Globus pallidus (tissue), 1 donor: ENCODE data around the gene SRGAP2C.
"Not testable (repeated sequence)": the region's sequence is repeated elsewhere in the genome, so short reads cannot be mapped to it uniquely, and the experiment has no call there.

Experiments
- DNase-seq: peaks from one replicate; pipeline ENCODE4 v3.0.0-alpha.2; 2015; ENCODE audit warnings: low spot score

Gene SRGAP2C

DNA sequence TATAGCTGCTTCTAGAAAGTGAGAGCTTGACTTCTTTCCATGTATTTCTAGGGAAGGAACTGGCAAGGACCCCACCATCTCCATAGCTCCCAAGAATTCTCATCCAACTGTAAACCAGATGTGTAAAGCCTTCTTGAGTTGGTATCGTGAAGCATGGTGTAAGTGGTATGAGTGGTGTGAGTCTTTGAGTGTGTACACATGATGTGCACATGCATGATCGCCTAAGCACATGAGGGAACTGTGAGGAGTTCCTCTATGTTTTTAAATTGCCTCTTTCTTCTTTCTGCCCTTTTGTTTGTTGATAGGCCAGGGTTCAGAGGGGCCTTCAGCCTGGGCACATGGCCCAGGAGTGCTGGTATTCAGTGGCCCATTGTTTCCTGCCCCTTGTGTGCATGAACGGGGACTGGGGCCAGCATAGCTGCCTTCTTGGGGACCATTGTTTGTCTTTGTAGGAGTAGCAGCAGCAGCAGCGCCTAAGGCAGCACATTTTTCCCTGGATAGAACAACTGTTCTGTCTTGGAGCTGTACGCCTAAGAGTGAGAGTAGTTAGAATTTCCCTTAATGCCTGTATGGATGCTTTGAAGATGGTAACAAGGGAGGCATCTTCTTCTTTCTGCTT, 96.0 kb downstream of the SRGAP2C start:
- DNase-seq, result not testable (repeated sequence)

DNA sequence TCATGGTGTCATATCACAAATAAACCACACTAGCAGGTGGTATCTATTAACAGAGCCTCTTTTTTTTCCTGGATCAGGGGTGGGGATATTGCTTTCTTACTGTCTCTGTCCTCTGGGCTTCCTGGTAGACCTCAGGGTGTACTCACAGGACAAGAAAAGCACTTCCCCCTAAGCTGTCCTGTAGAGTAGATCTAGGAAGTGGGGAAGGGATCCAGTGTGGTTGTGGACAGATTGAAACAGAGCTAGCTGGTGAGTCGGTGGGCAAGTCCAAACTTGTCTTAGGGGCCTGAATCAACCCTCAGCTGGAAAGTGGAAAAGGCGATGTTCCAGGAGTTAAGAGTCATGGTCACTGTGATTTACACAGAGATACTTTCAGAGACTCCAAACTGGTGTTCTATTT, 96.7 kb downstream of the SRGAP2C start:
- DNase-seq, result not testable (repeated sequence)

DNA sequence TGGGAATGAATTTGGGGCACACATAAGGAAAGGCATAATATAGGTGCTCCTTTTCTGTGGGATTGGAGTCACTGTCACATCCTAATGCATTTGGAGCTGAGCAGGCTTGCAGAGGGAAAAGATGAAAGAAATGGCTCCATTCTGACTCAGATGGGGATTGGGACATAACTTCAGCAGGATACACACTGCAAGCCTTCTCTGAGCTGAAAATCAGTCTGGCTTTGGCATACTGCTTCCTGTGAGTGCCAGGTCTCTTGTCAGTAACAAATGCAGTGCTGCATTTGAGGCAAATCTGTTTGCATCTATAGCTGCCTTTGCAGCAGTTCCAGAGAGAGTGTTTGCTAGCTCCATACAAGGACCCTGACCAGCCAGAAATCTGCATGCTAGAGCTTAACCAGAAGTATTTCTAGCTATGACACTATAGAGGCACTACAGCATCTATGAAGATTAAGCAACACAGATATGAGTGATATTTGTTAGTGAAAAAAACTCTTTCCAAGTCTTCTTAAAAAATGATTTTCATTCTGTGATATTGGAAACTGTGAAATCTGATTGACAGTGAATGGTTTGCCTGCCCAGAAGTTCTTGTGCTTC, 98.9 kb downstream of the SRGAP2C start:
- DNase-seq, result not testable (repeated sequence)

DNA sequence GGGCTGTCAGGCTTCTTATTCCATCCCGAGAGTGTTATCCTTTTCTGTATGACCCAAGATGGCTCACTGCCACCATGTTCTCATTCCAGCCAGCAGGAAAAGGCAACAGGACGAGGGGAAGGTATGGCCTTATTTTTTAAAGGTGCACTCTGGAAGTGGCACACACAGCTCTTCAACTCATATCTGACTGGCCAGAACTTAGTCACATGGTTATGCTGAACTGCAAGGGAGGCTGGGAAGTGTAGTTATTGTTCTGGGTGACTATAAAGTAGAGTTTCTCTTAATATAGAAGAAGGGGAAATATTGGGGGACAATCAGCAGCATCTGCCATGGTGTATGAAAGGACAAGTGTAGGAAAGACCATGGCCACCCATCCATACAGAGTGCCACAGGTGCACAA, 107.8 kb downstream of the SRGAP2C start:
- DNase-seq, result not testable (repeated sequence)

DNA sequence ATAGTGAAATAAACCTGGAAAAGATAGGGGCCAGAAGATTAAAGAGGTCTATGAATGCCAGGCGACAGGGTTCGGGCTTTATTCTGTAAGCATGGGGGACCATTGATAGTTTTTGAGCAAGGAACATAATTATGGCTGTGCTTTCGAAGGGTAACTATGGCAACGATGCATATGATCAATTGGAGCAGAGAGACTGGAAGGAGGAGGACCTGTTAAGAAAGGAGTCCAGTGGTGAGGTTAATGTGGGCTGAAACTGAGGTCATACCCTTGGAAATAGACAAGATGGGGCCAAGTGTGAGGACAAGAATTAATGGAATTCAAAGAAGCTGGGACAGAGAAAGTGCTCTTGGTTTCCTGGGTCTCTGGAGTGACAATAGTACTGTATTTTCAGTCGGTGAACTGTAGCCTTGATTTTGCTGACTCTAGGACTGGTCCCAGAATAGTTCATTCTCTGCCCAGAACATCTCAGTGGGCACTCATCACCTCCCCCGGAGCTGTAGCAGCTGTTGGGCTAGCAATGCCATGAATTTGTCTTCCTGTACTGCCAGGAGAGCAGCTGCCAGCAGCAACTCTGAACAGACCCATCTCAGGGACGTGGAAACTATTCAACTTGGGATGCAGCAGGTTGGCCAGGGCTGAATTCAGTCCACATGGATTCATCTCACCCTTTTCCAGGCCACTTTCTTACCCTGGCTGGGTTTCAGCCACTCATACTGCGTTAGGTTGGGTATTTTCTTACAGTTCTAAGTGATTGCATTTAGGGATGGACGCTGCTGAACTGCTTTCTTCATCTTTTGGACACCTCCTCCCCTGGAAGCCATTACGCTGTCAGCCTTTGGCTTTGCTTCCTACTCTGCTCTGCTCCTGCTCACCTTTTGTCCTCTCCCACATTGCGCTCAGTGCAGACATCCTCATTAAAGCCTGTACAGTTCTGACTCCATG, 108.8 kb downstream of the SRGAP2C start:
- DNase-seq, result not testable (repeated sequence)

DNA sequence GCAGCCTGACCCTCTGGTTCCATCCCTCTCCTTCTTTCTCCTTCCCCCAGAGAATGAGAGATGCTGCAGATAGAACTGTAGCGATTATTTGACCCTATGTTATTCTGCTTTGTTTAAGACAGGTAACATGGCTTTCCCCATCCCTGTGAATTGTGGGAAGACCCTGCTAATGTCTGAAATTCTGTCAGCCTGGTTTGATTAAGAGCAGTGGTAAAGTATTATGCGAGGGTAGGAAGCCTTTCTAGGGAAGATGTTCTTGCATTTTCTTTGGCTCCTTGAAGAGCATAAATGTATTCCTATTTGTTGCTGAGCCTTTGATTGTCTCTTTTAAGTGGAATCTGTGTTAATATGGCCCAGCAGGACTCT, 109.4 kb downstream of the SRGAP2C start:
- not testable (repeated sequence) for DNase-seq

DNA sequence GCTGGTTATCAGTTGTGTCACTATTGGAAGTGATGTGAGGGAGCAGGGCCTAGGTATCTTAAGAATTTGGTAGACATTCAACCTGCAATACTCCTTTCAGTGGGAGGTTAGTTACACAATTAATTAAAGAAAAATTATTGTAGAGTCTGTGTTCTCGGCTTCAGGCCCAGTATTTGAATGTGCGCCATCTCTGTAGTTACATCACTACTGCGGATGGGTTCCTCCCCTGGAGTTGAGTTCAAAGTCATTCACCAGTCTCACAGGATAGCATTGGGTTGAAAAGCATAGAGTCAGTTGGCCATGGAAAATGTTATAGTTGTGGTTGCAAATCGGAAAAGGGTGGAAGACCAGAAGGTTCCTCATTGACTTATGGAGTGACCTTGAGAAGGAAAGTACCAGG, 111.8 kb downstream of the SRGAP2C start:
- not testable (repeated sequence) for DNase-seq

DNA sequence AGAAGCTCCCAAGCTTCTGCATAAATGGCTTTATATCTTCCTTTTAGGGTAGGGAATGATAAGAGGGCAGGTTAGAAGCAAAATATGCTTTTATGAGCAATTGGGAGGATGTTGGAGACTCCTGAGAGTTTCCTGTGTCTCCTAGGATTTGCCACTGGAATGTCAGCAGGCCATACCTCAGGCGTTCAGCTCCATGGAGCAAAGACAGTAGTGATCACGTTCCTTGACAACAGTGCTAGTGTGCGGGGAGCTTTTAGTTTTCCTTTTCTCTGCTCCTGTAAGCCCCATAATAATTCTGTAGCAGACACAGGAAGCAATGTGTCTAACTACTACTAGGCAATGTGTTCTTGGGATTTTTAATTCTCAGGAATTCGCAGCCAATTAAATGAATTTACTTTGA, 113.8 kb downstream of the SRGAP2C start:
- not testable (repeated sequence) for DNase-seq

DNA sequence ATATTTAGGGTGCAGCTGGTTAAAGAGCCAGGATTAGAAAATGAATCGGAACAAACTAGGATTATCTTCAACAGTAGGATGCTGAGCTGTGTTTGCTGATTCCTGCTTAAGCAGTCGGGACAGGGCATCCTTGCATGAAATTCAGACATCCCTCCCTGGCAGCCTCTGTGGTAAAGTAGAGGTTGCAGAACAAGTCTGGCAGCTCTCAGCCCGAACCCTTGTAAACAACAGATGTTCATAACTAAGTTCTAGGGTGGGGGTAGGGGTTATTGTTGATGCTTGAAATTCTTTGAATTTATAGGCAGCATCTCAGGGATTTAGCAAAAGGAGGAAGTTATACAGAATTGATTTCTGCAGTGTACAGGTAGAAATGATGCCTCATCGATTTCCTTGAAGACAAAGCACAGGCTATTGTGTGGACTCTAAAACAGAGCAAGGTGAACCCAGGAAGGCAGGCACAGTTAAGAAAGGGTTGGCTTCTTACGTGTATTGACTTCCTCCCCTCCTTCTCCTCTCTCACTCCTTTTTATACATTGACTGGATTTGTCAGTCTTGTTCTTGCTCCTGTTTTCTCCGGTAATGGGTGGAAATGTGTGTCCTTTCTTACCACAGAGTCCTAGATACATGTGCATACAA, 114.9 kb downstream of the SRGAP2C start:
- not testable (repeated sequence) for DNase-seq

DNA sequence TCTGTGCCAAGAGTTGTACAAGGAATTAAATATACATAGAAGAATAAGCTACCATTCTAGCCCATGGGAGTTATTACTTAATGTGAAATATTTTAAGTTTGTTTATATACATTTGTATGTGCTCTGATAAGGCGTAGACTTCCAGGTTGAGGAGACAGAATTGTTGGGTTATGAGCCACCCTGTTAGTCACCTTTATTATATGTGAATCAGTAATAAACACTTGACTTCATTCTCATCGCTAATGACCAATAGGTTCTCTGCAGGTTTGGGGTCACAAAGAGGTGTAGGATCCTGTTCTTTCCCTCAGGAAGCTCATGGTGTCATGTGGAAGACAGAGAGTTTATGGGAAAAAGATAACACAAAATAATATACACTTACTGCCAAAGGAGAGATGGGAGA, 117.1 kb downstream of the SRGAP2C start:
- not testable (repeated sequence) for DNase-seq

DNA sequence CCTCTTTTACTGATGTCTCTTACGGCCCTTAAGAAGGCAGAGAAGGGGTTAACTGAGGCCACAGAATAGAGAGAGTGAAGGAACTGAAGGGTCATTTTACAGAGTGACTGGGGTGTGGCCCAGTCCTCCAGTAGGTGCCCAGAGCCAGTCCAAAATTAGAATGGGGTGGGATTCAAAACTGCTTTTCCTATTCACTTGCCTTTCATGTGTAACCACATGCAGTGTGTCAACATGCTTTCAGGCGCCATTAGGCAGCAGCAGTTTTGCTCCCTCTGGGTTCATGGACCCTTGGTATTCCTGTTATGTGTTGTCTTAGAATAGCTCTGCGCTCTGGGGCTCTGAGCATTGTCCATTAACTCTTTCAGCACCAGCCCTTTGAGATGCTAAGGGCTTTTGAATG, 123.0 kb downstream of the SRGAP2C start:
- not testable (repeated sequence) for DNase-seq

DNA sequence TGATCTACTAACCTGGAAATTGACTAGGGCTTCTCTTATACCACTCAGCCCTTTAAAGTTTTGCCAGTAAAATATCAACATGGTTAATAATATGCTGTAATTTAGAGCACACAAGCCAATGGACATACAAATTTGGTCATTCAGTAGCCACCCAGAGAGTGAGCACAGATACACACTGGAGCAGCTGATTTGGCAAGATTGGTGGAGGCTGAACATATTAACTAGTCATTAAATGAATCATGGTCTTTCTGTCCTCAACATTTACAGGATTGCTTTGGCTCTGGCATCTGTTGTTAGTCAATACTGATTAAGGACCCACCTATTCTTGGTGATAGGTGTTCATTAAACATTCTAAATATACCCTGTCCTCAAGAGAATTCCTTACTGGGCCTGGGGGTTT, 130.7 kb downstream of the SRGAP2C start:
- DNase-seq, result not testable (repeated sequence)

DNA sequence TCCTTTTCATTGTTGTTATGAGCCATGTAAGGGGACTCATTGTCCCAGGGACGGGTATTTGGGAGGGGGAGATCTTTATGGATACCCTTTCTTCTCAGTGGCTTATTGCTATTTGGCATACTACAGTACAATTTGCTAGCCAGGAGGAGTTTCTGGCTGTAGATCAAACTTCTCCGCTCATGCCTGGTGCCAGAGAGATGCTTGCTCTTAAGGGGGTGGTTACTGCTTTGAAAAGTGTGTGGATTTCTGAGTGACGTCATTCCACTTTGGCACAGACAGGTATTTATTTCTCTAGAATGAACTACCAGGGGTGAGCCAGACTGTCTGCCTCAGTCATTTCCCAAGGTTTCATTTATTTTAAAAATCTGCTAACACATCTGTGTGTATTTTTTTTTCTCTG, 131.3 kb downstream of the SRGAP2C start:
- DNase-seq, result not testable (repeated sequence)

DNA sequence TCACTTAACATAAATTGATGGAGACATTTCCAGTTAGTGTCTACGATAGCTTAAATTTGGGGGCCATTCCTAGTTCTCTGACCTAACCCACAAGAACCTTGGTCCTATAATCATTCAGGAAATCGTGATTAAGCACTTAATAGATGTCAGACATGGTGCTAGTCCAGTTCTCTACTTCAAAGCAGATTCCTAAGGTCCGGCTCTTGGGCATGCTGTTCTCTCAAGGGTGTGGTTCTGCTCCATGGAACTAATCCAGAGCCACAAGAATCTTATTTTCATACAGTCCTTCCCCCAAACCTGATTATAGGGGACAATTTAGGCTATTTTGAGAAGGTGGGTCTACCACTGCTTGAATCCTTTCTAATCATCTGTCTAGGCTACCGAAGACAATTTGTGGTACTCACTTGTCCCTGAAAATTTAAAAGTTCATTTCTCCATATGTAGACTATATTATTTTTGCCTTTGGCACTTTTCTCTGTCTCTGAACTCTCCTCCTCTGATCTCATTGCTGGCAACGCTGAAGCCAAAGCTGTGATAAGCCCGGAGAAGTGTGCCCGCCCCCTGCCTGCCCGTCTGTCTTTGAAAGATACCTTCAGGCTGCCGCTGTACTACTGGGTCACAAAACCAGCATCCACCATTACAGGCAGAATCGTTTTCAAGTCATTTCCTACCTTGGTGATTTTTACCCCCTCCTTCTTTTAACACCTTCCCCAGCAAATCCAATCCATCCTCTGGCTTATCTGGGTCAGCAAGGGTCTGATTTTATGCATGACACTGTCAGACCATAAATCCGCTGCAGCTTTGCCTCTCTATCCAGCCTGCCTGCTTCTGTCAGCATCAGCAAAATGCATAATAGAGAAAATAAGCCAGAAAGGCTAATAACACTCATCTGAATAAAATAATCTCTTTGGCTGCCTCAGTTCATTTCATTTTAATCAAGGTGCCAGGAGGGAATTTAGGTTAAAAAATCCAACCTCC, 133.0 kb downstream of the SRGAP2C start:
- not testable (repeated sequence) for DNase-seq

DNA sequence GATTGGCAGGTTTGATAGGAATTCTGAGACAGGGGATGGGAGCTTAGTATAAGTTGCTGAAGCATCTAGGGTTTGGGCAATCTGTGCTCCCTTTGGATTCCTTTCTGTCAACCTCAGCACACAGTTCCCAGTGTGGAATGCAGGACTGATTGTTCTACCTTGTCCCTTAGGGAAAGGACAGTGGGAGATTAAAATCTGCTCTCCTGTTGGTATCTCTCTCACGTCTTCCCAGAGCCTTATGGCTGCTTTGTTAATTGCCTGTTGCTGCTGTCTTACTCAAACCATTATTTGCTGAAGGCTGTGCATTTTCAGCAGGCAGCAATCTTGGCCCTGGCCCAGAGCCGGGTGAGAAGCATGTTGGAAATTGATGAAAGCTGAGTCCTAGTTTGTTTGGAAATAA, 133.9 kb downstream of the SRGAP2C start:
- DNase-seq, result not testable (repeated sequence)

DNA sequence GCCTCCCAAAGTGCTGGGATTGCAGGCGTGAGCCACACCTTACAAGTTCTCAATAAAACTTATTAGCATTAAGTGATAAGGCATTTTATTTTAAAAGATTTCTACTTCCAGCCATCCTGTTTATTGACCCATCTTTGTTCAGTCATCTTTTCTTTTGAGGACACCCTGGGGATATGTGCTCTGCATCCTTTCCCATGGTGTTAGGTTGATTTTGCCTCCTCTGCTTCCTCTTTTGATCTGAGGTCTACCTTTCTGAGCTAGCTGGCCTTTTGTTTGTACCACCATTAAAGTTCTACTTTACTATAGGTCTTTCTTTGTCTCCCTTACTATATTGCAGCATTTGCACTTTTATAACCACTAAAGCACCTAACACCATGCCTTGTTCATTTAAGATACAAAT, 136.9 kb downstream of the SRGAP2C start:
- not testable (repeated sequence) for DNase-seq

DNA sequence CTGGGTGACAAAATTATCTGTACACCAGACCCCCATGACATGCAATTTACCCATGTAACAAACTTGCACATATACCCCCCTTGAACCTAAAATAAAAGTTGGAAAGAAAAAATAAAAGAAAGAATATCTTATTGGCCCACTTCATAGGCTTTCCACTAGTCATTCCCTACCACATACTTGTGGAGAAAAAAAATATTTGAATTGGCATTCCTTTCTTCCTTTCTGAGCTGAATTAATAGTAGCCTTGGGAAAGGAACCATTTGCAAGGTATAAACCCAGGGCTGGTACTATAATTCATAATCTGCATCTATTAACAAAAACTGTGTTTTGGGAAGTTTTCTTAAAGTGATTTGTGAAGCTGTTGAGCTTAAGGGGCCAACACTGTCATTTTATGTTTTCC, 140.0 kb downstream of the SRGAP2C start:
- DNase-seq, result not testable (repeated sequence)

DNA sequence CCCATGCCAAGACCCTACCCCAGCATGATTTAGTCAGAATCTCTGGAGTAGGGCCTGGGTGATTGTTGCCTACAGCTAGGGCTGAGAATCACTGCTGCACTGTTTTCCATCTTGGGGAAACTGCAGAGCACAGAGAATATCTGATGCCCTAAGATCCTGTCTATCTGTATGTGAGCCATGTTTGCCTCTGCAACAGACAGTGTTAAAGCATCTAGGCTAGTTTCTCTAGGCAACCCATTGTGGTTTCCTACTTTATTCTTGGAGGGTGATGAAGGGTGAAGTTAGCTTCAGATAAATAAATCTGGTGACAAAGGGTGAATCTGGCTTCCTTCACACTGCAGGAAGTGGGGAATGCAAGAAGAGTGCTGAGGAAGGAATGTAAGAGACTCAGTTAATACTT, 147.4 kb downstream of the SRGAP2C start:
- DNase-seq, result not testable (repeated sequence)

DNA sequence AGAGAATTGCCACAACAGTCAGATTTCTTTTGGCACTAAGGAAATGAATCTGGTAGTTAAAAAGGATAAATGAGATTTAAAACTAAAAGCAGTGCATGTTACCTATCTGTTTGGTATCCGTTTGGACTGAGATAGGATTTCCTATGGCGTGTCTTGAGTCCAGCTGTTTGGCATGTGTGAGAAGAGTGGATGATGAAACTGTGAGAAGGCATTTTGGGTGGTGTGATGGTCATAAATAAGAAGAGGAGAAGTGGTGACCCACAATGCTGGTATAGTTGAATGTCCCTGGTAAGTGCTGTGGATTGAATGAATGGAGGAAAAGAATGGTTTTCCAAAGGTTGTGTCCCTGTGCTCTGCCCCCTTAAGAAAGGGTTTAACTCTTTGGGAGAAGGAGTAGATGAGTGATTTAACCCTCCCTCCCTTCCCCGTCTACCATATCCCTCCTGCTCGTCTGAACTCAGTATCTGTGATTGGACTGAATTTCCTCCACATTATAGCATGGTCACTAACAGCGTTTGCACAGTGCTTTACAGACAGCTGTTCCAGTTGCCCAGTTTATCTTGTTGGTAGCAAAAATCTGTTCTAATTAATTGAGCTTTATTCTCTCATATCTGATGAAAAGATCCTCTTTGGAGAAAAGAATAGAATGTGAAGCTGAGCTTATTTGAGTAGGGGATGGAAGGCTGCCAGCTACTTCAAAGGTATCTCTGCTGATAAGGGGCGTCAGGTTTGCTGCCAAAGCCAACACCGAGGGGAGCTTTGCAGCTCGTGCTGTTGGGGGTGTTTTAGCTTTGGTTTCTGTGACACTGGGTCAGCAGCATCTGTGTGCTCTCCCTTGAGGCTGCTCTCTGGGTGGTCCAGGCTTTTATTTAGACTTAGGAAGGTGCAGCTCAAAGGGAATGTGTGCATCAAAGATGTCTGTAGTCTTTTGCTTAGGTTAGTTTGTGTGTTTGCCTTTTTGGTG, 148.1 kb downstream of the SRGAP2C start:
- DNase-seq, result not testable (repeated sequence)

DNA sequence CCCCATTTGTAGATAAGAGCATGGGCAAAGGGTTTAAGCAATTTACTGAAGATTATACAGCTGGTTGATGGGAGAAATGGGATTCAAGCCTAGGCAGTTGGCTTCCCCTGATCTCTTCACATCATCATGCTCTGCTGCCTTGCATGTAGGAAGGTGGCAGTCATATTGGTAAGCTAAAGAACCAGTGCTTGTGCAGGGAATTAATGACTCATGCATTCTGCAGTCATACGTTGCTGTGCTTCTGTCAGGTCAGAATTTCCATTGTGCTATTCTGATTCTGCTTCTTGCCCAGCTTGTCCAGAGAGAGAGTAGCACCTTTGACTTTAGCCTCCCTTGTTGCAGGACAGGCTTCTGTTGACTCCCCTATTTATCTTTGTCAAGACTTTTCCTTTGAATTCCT, 153.2 kb downstream of the SRGAP2C start:
- not testable (repeated sequence) for DNase-seq
